Activated CD4-positive, alpha-beta T cell treated with anti-CD3 and anti-CD28 coated beads for 1 hour (primary cell): ENCODE results near the gene SLC41A3.

Source experiments
- DNase-seq: peaks from one replicate; pipeline ENCODE4 v3.0.0-alpha.2; 2020

SLC41A3 gene

GRCh38 chr3:126119008-126119675, 35.2 kb upstream of the SLC41A3 start:
- no peak for DNase-seq

DNA sequence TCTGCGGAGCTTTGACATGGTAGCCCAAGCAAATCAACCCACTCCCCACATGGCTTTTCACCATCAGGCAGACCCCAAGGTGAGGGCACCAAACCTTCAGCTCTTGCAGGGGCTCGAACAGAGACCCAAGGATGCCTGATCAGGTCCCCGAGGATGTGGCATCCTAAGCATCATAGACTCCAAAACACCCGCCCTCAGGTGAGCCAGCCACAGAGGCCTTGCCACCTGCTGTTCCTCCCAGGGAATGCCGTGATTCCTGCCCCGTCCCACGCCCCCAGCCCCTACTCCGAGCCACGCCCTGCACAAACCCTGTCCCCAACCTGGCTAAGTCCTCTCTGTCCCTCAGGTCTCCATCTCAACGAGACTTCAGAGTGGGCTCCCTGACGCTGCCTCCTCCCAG, 34.7 kb upstream of the SLC41A3 start:
- no peak for DNase-seq

DNA sequence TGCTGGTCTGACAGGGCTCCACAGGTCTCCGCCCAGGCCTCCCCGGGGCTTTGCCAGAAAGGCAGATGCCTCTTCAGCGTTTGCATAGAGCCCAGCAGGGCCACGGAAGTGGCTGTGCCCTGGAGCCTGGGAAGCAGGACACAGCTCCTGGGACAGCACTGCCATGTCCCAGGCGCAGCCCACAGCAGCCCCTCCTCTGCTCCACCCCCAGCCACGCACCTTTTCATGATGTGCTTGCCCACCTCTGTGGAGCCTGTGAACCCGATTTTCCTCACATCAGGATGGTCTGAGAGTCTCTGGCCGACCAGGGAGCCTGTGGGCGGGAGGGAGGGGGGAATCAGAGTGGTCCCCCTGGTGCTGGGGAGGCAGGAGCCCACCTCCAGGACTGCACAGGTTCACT, 33.9 kb upstream of the SLC41A3 start:
- no peak for DNase-seq

- no peak for DNase-seq
Observed at GRCh38 chr3:126117212-126117611, 33.3 kb upstream of the SLC41A3 start.

DNA sequence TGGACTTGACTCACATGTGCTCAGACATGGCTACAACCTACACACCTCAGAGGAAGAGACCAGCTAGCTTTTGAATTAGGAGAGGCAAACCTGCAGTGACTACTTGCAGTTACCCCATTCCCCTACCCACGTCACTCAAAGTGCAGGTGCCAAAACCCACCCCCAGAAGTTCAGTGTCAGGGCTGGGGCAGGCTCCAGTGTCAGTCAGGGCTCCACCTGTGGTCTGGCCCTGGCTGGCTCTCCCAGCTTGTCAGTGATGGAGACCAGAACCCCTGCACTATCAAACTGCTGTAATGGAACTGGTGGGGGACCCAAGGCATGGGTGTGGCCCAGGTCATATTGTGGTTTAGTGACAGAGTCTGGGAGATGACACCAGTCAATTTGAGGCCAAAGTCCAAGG, 32.6 kb upstream of the SLC41A3 start:
- DNase-seq = no peak

DNA sequence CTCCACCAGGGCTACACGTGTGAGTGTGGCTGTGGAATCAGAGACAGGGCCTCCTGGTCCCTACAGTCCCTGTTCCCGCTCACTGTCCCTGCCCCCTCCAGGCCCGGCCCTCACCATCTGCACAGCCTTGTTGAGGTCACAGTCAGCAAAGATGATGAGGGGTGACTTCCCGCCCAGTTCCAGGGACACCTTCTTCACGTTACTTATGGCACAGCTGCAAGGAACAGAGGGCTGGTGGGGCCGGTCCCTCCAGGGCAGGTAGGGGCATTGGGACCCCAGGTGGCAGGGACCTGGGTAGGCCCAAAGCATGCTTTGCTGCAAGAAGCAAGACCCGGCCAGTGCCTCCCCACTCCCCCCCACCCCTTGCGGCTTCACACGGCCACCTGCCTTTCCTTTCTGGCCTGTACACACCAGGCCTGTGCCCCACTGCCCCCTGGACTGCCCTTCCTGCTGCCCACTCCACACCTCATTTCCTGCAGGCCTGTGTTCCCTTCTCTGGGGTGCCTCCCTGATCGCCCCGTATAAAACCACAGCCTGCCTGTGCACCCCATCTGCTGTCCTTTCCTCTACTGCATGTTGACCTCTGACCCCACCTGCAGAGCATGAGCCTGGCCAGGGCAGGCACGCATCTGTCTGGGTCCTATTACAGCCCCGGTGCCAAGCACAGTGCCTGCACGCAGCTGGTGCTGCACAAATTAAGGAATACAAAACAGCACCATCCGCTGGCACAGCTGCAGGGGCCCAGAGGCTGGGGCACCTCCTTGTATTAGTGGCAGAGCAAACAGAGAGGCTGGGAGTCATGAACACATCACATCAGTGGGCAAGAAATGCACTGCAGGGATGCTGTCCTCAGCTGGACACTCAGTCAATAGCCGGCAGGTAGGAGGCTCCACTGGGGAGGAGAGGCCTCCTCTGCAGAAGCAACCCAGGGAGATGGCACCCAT, 30.8 kb upstream of the SLC41A3 start:
- DNase-seq = no peak

DNA sequence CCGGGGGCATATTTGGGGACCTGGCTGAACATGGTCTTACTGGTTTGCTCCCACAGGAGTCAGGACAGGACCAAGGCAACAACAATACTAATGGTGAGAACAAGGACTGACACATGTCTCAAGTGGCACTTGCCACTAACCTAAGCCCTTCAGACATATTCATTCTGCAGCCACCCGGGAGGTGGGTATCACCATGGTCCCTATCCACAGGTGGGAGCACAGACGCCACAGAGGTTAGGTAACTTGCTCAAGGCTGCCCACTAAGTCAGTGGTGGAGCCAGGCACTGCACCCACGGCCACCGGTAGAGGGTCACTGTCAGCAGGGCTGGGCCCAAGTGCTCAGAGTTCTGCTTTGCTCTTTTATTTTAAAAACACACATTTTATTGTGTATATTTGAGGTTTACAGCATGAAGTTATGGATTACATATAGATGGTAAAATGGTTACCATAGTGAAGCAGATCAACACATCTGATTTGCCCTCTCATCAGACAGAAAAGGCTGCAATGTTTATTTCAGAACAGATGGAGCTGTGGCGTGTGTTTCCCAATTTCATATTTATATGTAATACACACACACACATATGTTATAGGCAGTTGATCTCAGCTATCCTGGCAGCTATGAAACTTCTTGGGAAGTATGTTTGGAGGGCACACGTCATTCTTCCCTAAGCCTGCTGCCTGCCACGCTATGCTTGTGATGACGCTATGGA, 30.0 kb upstream of the SLC41A3 start:
- no peak for DNase-seq

- DNase-seq = no peak
Observed at GRCh38 chr3:126113238-126113555, 29.3 kb upstream of the SLC41A3 start.

DNA sequence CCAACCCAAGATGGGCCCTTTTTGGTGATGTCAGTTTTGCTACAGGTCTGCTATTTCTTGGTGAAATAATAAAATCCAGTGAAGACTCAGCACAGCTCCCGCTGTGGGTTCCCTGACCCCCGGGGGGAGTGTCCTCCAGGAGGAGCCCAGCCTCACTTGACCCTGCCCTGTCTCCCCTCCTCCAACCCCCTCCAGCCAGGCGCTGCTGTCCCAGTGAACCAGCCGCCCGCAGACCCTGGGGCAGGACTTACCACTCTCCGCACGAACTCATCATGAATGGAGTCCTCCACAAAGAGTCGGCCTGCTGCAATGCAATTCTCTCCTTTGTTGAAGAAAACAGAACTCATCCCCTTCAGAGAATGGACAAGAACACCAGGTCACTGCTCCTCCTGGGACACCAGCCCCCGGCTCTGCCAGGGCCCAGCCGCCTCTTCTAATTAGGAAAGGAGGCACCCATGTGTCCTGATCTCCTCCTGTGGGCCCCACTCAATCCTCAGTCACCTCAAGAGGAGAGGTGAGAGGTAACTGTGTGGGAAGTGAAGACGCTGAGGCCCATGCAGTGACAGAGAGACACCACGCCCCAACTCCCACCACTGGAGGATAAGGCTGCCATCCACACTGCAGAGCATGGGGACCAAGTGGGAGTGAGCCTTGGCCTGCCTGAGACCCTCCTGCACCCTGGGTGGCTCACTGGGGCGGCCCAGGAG, 28.8 kb upstream of the SLC41A3 start:
- DNase-seq = no peak

DNA sequence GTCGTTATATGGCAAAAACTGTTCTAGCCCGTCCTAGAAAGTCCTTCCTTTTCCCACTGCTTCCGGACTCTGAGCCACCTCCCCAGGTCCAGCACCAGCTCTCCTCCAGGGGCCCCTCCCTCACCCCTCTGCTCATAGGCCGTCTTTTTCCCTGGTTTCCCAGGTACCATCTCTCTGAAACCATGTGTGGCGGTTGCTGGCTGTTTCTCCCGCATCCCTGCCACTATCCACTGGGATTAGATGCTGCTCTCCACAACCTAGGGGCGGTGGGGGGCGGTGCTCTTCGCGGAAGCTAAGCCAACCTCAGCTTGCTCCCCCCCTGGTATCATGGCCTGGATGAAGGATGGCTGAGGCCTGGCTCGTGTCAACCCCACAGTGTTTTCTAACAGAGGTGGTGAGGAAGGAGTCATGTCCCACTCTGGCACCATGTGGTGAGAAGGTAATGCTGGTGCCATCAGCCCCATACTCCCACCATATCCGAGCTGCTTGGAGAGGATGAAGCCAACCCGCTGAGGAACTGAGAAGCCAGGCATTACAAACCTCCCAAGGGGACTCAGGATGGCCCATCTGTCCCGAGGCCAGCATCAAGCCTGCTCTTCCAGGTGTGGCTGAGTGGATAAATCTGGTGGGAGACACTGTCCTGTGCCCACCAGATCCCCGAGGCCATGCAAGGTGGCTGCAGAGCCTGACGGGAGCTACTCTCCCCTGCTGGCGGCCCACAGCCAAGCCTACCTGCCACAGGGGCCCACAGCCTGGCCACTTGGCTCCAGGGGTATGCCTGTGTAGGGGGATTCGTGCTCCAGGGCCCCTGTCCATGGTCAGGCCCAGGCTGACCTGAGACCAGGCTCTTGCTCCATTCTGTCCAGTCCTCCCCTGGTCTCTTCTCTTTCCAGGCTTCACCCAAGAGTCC, 27.9 kb upstream of the SLC41A3 start:
- DNase-seq = no peak

GRCh38 chr3:126111126-126111551, 27.2 kb upstream of the SLC41A3 start:
- DNase-seq = no peak

DNA sequence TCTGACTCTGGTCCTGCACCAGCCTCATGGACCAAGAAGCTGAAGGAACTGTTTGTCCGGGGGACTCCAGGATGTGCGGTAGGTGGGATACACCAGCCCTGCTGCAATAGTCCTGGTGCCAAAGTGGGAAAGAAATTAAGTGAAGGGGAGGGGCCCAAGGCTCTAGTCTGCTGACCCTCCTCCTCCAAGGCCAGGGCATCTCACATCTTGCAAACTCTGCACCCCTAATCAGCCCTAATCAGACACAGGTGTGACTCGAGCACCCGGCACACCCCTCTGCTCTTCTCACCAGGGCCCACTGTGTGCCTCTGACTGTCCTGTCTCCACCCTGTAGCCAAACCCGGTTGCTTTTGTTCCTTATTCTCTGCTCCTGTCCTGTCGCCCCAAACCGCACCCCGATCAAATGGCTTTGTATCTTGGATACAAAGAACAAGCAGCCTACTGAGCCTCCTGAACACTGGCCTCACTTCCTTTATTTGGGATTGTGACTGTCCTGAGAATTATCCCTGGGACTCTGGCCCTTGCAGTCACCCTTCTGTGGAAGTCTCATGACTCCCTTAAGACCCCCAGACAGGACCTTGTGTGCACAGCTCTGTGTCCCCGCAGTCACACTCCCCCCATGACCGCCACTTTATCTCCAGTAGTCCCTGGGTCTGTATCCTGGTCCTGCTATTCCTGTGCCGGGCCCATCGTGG, 26.7 kb upstream of the SLC41A3 start:
- no peak for DNase-seq

DNA sequence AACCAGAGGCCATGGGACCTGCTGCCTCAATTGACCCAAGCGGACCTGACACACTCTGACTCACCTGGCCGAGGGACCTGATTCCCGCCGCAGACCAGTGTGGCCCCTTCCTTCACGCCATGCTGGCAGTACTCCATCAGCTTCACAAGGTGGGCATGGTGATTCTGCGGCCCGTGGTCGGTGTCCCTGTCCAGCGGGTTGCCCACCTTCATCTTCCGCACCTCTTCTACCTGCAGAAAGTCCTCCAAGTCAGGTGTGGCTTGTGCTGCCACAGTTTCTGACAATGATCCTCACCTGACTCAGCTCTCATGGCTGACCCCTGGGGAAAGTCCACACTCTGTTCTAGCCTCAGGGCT, 25.9 kb upstream of the SLC41A3 start:
- no peak for DNase-seq

- DNase-seq = no peak
Observed at GRCh38 chr3:126109146-126109879, 25.4 kb upstream of the SLC41A3 start.

DNA sequence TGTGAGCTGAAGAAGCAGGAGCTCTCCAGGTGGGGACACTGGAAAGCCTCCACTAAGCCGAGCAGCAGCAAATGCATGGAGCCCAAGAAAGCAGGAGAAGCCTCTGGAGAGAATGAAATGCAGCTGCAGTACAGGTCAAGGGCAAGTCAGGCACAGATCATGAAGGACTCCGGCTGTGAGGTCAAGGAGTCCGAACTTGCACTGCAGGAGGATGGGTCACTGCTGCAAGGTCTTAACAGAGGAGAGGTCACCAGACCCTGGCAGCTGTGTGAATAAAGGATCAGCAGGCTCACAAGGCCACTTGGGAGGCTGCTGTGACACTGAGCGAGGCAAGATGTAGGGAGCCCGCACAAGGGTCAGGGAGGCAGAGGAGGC, 24.7 kb upstream of the SLC41A3 start:
- no peak for DNase-seq

DNA sequence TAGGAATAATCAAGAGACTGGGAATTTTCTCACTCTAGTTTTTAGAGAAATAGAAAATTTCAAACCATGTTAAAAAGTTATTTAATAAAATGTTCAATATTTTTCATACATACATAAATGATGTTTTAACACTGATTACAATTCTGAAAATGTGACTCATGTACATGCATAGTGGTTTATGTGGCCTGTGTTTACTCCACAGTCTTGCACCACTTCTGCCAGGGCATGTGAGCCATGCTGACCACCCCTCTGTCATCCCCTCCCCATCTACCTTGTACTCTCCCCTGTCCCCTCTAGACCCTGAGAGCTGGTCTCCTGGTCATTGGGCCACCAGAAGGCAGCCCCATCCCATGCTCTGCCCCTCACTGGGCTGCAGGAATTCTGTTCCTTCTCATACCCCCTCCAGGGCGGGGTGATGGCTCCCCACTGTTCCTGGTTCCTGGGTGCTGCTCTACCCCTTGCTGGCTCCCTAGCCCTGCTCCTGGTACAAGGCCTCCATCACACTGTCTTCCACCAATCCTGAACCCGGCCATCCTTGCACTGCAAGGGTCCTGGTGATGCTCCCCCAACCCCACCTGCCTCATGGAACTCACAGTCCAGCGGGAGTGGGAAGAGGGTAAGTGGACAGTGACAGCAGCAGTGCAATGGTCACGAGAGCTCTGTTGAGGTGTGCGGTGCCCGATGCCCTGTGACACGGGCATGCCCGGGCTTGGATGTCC, 24.2 kb upstream of the SLC41A3 start:
- DNase-seq = no peak

GRCh38 chr3:126107203-126107939, 23.4 kb upstream of the SLC41A3 start:
- DNase-seq = no peak

GRCh38 chr3:126106336-126107202, 22.6 kb upstream of the SLC41A3 start:
- DNase-seq = no peak
